GM19351 (cell line): ENCODE data around the gene ZNF573.

Experiments used
- ATAC-seq: cut with Tn5 transposase; IDR thresholded peaks from one replicate; pipeline ENCODE4 v1.9.1; 2021; ENCODE audit warnings: mild to moderate bottlenecking, moderate library complexity; ENCODE audit not compliant: unreplicated experiment

ZNF573 gene

DNA sequence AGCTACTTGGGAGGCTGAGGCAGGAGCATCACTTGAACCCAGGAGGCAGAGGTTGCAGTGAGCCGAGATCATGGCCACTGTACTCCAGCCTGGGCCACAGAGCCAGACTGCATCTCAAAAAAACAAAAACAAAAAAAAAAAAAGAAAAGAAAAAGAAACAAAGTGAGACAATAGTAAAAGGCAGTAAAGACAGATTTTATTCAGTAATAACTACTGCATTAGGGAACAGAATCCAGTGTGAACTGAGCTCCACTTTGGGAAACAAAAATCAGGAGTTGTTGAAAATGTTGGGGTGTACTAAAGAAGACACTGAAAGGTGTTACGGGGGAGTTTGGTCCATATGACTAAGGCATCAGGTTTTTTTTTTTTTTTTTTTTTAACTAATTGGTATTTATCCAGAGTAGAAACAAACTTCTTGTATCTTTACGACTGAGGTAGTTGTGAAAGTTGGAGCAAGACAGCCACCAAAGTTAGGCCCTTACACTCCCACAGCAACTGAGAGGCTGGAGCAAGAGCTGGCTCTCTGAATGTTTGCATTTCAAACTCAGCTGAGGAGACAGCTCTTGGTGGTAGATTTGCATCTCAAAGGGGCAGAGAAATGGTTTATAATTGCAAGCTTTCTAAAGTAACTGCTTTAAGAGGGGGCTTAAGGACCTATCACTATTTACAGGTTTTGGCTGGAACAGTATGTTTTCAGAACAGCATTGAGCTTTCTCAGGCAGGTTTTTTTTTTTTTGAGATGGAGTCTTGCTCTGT lies 84.1 kb downstream of the ZNF573 start:
- no peak for ATAC-seq

GRCh38 chr19:37692956-37693620 lies 86.3 kb downstream of the ZNF573 start:
- ATAC-seq: no peak

- ATAC-seq: no peak
Observed at GRCh38 chr19:37691881-37692504, 87.4 kb downstream of the ZNF573 start.
